Sigmoid colon (tissue), 7 donors: ENCODE results near the gene NCOA1. TPM values are rescaled to one million over a fixed set of nuclear protein-coding genes. Genes with fewer than 3 reads are reported as not detected.
"Not testable (repeated sequence)": the region's sequence is repeated elsewhere in the genome, so short reads cannot be mapped to it uniquely, and the experiment has no call there.

ENCODE experiments used
- DNase-seq: peaks from one replicate; pipeline ENCODE4 v3.0.0-alpha.2; 2019
- H3K27ac ChIP-seq, 4 donors: fragments of 200-600 bp; sonication (generic); one replicate each; pipeline ENCODE4 v1.5.1; 2016 to 2019; ENCODE audit warnings: mild to moderate bottlenecking in 1 of 4
- H3K27me3 ChIP-seq, 3 donors: fragments of 200-600 bp; sonication (generic); one replicate each; pipeline ENCODE4 v1.5.1; 2019; ENCODE audit warnings: mild to moderate bottlenecking in 1 of 3
- H3K36me3 ChIP-seq, 4 donors: fragments of 200-600 bp; sonication (generic); one replicate each; pipeline ENCODE4 v1.5.1; 2016 to 2019
- H3K4me1 ChIP-seq, 4 donors: fragments of 200-600 bp; sonication (generic); one replicate each; pipeline ENCODE4 v1.5.1; 2017 to 2019
- H3K4me3 ChIP-seq, 4 donors: fragments of 200-600 bp; sonication (generic); one replicate each; pipeline ENCODE4 v1.5.1; 2017 to 2019; ENCODE audit warnings: mild to moderate bottlenecking in 2 of 4, moderate library complexity in 1 of 4
- H3K9me3 ChIP-seq, 4 donors: fragments of 200-600 bp in 3 of 4; sonication (generic) in 3 of 4; one replicate each; pipeline versions ENCODE4 v1.5.1 to v1.6.1; 2013 to 2019
- CTCF ChIP-seq, 4 experiments: fragments of 450-650 bp in 3 of 4; fragments of 200-600 bp in 1 of 4; IDR thresholded peaks; one replicate each; pipeline ENCODE4 v1.5.1; 2016 to 2019; ENCODE audit warnings: antibody characterized with exemption in 4 of 4, mild to moderate bottlenecking in 3 of 4, moderate library complexity in 2 of 4
- EP300 ChIP-seq, 4 donors: sonication (generic); formaldehyde crosslinking; IDR thresholded peaks; one replicate each; pipeline ENCODE4 v1.6.1; 2017; ENCODE audit warnings: antibody characterized with exemption in 4 of 4
- POLR2A ChIP-seq, 2 donors: fragments of 450-650 bp; IDR thresholded peaks; one replicate each; pipeline ENCODE4 v1.6.1; 2016; ENCODE audit warnings: antibody characterized with exemption in 2 of 2, mild to moderate bottlenecking in 2 of 2, moderate library complexity in 2 of 2
- POLR2AphosphoS5 ChIP-seq, 4 donors: sonication (generic); formaldehyde crosslinking; IDR thresholded peaks; one replicate each; pipeline ENCODE4 v1.6.1; 2017; ENCODE audit warnings: antibody characterized with exemption in 4 of 4
- WGBS, 2 donors: extraction: QIAGEN DNeasy Blood & Tissue Kit; methylation state at CpG; one replicate each; pipeline ENCODE4 v1.1.7; 2013; 5-methylcytosine and 5-hydroxymethylcytosine counted together
- intact Hi-C: fragments of 100-400 bp; cut with DNase I; formaldehyde crosslinking; loops from one replicate; pipeline ENCODE4 v1.15.1; 2023
- polyA plus RNA-seq, 3 donors: library from polyadenylated mRNA; stranded (reverse); fragments of 200-250 nt; gene quantifications; one replicate each; pipeline ENCODE4 v1.2.3, GENCODE V29; 2013
- total RNA-seq, 4 donors: library from RNA; depleted of rRNA; stranded (reverse); fragments of >200 nt; gene quantifications; one replicate each; pipeline ENCODE4 v1.1.0, GENCODE V29; 2016
- donor health status: healthy with polysubstance abuse.
- donor health status: Bipolar disorder and iron deficiency.
- donor health status: healthy.

NCOA1 gene
- total and polyA plus RNA-seq, 7 donors: 11.3 to 61.7 (median 49.2) TPM

GRCh38 chr2:24477229-24477628 is 13.8 kb upstream of the NCOA1 start:
- no peak for TF ChIP-seq CTCF (IDR thresholded peaks at IDR 0.05)
- TF ChIP-seq POLR2A (IDR thresholded peaks at IDR 0.05): no peak
- no peak for TF ChIP-seq POLR2AphosphoS5 (IDR thresholded peaks at IDR 0.05)
- TF ChIP-seq EP300 (IDR thresholded peaks at IDR 0.05): no peak
- Histone ChIP-seq H3K27ac (no peak overlapping the region), H3K9me3 (no peaks in the 10 kb centered on the region), H3K4me1 (no peaks in the 10 kb centered on the region), H3K36me3 (no peaks in the 10 kb centered on the region), H3K4me3 (no peak overlapping the region), H3K27me3 (no peaks in the 10 kb centered on the region)
- WGBS, 2 donors: 52 to 73% methylated on average over 6 of the region's 6 CpGs
- no peak for DNase-seq
- intact Hi-C loops: no loop called here

- TF ChIP-seq POLR2A (IDR thresholded peaks at IDR 0.05) (no peak), EP300 (IDR thresholded peaks at IDR 0.05) (no peak), CTCF (IDR thresholded peaks at IDR 0.05) (no peak), POLR2AphosphoS5 (IDR thresholded peaks at IDR 0.05) (no peak)
- Histone ChIP-seq H3K36me3 (no peaks in the 10 kb centered on the region), H3K4me3 (no peak overlapping the region), H3K27ac (no peak overlapping the region), H3K27me3 (no peaks in the 10 kb centered on the region), H3K9me3 (no peaks in the 10 kb centered on the region), H3K4me1 (no peaks in the 10 kb centered on the region)
- 79 to 92% methylated on average over 3 of the region's 3 CpGs for WGBS, 2 donors
- intact Hi-C loops: no loop called here
- DNase-seq: no peak
Measured at GRCh38 chr2:24478243-24478642, 12.8 kb upstream of the NCOA1 start.

GRCh38 chr2:24480245-24480644 is 10.8 kb upstream of the NCOA1 start:
- no peak overlapping the region for H3K4me3 ChIP-seq
- no peaks in the 10 kb centered on the region for H3K27me3 ChIP-seq
- no peaks in the 10 kb centered on the region for H3K4me1 ChIP-seq
- TF ChIP-seq CTCF (IDR thresholded peaks at IDR 0.05) (no peak), EP300 (IDR thresholded peaks at IDR 0.05) (no peak), POLR2A (IDR thresholded peaks at IDR 0.05) (no peak), POLR2AphosphoS5 (IDR thresholded peaks at IDR 0.05) (no peak)
- DNase-seq: no peak
- intact Hi-C loops: no loop called here
- H3K36me3 ChIP-seq: no peaks in the 10 kb centered on the region
- H3K9me3 ChIP-seq: no peaks in the 10 kb centered on the region
- WGBS, 2 donors: 91 to 96% methylated on average over 4 of the region's 4 CpGs
- H3K27ac ChIP-seq: no peak overlapping the region

- intact Hi-C loops: no loop called here
- H3K27me3 ChIP-seq: no peaks in the 10 kb centered on the region
- no peaks in the 10 kb centered on the region for H3K4me1 ChIP-seq
- no peaks in the 10 kb centered on the region for H3K9me3 ChIP-seq
- H3K36me3 ChIP-seq: no peaks in the 10 kb centered on the region
- TF ChIP-seq POLR2A (IDR thresholded peaks at IDR 0.05) (no peak), POLR2AphosphoS5 (IDR thresholded peaks at IDR 0.05) (no peak), CTCF (IDR thresholded peaks at IDR 0.05) (no peak), EP300 (IDR thresholded peaks at IDR 0.05) (no peak)
- WGBS, 2 donors: 39 to 60% methylated on average over 5 of the region's 5 CpGs
- H3K27ac ChIP-seq: no peak overlapping the region
- H3K4me3 ChIP-seq: no peak overlapping the region
- no peak for DNase-seq
Measured at GRCh38 chr2:24482251-24482971, 8.6 kb upstream of the NCOA1 start.

GRCh38 chr2:24482972-24483300 is 8.1 kb upstream of the NCOA1 start:
- WGBS, 2 donors: 67 to 80% methylated on average over 3 of the region's 3 CpGs
- intact Hi-C loops: no loop called here
- no peak overlapping the region for H3K27ac ChIP-seq

GRCh38 chr2:24484677-24485076 is 6.4 kb upstream of the NCOA1 start:
- H3K4me1 ChIP-seq, H3K27ac ChIP-seq, H3K27me3 ChIP-seq, H3K4me3 ChIP-seq, intact Hi-C loops, H3K9me3 ChIP-seq, H3K36me3 ChIP-seq, DNase-seq: not testable (repeated sequence)
- WGBS, 2 donors: 89 to 92% methylated on average over 6 of the region's 6 CpGs

More at GRCh38 chr2:24482972-24483300, 8.1 kb upstream of the NCOA1 start:
- Histone ChIP-seq H3K4me3 (no peak overlapping the region), H3K9me3 (no peaks in the 10 kb centered on the region), H3K36me3 (no peaks in the 10 kb centered on the region), H3K4me1 (no peaks in the 10 kb centered on the region), H3K27me3 (no peaks in the 10 kb centered on the region)
- DNase-seq: no peak
- TF ChIP-seq EP300 (IDR thresholded peaks at IDR 0.05): no peak
- TF ChIP-seq POLR2AphosphoS5 (IDR thresholded peaks at IDR 0.05): no peak
- no peak for TF ChIP-seq CTCF (IDR thresholded peaks at IDR 0.05)
- no peak for TF ChIP-seq POLR2A (IDR thresholded peaks at IDR 0.05)
